GM19099 (cell line): ENCODE results near the gene PARD3B.

Experiments
- POLR2A ChIP-seq: IDR thresholded peaks from 3 replicates; pipeline ENCODE4 v1.6.1; 2011; ENCODE audit warnings: low read depth; ENCODE audit not compliant: insufficient read length; ENCODE audit errors: extremely low read depth

The PARD3B gene

DNA sequence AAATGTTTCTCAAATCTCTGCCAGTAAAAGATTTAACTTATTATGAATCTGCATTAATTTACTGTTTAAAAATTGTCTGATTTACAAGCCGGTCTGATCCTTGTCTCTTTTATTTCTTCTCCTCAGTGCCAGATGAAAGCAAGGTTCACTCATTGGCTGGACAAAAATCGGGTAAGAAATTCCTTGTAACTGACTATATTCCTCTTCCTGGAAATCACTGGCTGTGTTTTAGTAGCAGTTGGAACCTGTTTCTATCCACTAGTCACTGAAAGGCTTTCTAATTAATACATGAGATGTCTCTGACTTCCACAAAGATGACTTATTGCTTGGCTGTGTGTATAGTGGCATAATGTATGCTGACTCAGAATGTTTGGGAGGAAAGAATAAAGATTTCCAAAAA lies 700.4 kb downstream of the PARD3B start:
- no peak for TF ChIP-seq POLR2A

DNA sequence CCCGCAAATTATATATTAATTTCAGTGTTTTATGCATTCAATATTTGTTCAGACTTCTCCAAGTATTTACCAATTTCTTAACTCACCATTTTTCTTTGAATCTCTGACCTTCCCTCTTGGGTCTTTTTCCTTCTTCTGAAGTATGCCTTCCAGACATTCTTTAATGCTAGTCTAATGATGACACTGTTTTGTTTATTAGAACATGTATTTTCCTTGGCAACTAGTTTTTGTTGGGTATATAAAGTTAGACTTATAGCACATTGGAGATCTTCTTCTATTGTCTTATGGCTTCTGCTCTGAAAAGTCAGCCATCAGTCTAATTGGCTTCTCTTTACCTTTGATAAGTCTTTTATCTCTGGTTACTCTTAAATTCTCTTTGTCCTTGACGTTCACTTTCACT lies 713.8 kb downstream of the PARD3B start:
- no peak for TF ChIP-seq POLR2A

DNA sequence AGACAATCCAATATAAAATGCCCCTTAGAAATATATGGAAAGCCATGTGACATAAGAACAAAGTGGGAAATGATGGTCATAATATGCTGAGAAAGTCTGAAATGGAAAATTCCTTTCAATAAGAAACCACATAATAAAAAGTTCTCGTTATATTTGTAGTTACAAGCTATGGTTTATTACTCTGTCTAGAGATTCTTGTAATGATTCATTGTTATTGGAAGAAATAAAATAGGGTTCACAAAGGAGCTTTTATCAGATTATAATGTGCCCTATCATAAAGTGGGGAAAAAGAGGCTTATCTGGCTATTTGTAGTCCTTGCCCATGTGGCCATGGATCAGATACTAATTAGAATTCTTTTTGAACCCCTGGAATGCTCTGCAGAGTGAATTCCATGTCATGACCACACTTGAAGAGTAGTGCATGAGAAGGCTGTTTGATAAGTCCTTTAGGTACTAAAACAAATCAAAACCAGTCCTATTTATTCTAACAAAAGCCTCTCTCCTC lies 716.3 kb downstream of the PARD3B start:
- no peak for TF ChIP-seq POLR2A

- no peak for TF ChIP-seq POLR2A
Observed at GRCh38 chr2:205267323-205267722, 722.0 kb downstream of the PARD3B start.

DNA sequence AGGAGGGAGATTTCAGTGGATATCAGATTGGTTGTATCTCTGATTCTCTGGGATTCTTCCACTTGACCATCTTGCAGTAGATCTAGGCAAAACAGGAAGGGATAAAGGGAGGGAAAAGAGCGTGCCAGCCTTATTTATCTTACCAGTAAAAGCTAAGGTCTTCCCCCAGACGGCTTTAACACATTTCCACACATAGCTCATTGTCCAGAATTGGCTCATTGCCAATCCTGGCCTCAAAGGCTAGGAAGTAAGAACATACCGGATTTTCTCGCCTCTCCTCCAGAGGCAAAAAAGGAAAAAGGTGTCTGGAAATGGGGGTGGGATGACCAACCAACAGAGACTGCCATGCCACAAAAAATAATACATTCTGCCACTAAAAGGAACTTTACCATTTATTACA lies 725.4 kb downstream of the PARD3B start:
- no peak for TF ChIP-seq POLR2A

DNA sequence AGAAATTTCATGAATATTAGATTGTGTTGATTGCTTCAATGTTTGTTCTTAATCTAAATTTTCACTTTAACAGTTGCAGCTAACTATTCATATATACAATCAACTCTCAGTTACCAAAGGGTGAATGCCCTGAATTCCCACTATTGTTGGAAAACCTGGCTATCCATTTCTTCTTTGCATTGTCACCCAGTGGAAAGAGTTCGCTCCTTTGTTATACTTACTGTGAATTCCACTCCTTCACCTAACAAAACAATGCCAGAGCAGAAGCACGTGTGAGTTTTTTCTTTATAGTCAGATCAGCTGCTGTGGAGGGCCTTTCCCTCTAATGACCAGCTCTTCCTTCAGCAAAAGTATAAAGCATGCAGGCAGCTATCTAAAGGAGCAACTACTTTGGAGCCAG lies 727.9 kb downstream of the PARD3B start:
- TF ChIP-seq POLR2A, result no peak

GRCh38 chr2:205273627-205274026 lies 728.4 kb downstream of the PARD3B start:
- no peak for TF ChIP-seq POLR2A

DNA sequence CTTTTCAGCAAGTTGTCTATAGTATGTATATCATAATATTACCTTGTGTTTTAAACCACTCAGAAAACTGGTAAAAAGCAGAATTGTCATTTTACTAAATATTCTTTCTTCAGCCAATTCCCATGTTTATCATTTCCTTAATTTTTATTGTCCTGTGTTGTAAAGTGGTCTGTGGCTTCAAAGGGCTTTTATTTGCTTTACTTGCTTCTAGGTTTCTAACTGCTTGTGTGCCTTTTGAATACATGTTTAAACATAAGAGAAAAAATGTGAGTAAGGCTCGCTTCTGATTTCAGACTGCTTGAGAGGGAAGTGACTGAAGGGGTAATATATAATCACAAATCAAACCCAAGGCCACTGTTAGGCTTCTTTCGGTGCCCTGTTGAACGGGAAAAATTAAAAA lies 729.5 kb downstream of the PARD3B start:
- TF ChIP-seq POLR2A, result no peak

GRCh38 chr2:205276116-205276777 lies 731.0 kb downstream of the PARD3B start:
- no peak for TF ChIP-seq POLR2A

DNA sequence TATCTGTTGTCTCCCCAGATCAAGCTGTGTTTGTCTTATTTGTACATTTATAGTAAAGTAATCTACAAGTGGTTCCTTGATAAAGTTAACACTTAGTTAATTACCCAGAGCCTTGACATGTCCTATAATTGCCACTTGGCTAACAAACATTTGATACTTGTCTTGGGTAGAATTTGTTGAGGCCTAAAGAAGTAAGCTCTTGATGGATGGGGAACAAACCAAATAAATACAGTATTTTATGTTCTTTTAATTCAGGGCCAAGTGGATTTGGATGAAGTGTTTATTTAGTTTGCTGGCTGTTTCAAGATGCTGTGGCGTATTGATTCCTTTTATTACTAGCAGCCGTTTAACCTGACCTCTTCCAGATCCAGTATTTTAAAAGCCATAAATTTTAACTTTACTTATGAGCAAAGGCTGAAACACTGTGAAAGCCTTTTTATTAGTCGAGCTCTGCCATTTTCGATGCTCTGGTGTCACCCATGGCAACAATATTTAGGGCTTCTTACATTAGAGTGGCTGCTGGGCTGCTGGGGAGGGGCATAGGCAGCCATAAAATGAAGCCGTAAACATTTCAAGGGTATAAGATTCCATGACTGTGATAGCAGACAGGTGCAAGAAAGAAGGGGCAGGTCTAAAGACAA lies 735.4 kb downstream of the PARD3B start:
- no peak for TF ChIP-seq POLR2A

DNA sequence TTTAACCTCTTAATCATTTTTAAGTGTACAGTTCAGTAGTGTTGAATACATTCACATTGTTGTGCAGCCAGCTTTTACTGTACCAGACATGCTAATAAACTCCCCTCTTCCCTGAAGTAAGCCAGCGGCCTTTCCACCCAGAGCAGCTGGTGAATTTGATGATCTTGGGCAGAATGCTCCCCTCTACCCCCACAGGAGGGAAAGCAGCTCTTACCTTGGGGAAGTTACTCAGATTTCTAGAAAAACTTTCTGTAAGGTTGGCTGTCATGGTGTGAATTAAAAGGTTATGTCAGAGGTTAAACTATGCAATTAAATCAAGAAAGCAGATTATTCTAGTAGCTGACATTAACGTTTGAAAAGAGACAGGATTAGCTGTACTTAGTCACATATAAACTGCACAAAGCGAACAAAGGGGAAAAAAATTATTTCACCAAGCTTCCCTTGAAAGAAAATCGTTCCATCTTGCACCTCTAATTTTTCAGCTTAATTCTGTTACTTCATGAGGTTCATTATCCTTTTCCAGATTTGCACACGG lies 738.5 kb downstream of the PARD3B start:
- no peak for TF ChIP-seq POLR2A

DNA sequence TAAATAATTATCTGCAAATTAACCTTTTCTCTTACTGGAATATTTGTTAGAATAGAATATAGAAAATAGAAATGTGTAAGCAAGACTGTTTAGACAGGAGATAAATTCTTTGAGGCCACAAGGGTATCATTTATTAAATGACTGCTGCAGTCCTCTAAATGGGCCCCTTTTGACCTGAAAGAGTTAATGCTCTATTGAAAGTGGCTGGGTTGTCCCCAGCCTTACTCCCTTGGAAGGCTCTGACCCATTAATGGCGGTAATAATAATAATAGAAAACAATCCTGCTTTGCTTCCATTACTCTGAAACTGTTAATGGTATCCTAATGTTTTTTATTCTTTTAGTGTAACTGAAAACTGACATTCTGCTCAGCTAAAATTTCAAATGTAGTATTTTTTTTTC lies 739.1 kb downstream of the PARD3B start:
- TF ChIP-seq POLR2A, result no peak

DNA sequence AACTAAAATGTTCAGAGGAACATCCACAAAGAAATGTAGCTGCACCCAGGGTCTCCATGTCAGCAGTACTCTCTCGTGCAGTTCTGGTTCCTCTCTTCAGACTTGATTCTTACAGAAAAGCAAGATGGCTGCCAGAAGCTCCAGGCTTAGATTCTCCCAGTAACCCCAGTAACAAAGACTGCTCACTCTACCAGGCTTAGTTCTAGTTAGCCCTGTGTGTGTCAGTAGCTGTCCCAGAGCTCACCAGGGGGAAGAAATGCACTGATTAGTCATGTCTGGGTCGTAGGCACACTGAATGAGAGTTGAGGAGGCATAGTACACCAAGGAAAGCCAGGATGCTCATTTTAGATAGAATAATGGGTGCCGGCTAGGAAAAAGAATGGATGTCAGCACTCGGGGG lies 742.0 kb downstream of the PARD3B start:
- TF ChIP-seq POLR2A, result no peak

DNA sequence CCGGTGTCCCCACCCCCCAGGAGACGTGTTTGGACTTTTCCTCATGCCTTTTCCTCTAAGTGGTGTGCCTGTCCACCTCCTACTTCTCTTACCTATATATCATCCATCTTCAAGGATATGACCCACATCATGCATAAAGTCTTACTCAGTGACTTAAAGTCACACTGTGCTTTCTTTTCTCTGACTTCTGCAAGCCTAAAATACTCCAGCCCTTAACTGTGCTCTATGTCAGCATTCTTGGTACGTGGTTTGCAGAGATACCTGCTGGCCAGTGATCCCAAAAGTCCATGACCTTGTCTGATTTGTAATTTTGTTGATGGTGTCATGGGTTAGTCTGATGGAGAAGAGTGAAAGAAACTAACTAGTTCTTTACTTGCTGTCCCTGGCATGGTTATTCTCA lies 743.4 kb downstream of the PARD3B start:
- no peak for TF ChIP-seq POLR2A

DNA sequence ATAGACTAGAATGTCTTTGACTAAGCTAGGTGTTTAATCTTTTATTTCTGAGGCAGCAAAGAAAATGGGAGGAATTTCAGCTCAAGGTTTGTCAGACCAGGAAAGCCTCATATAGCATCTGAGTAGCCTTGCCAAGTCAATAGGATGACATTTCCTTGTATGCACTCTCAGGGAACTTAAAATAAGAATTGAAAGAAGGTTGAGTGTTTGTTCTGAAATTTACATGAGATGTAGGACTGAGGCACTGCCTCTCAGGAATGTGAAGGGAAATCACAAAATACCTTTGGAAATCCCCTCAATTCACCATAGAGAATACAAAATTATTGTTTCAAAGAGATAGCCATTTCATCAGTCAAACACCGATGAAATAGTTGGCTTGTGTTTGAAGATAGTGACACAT lies 745.0 kb downstream of the PARD3B start:
- no peak for TF ChIP-seq POLR2A

GRCh38 chr2:205292665-205293295 lies 747.5 kb downstream of the PARD3B start:
- no peak for TF ChIP-seq POLR2A
